GM12874 (cell line): ENCODE data around the gene PRAMEF12.

Source experiments
- TF ChIP-seq, protein P1 (sequence below): IDR thresholded peaks from 2 replicates; pipeline ENCODE4 v1.5.1; 2011; ENCODE audit warnings: low read depth, mild to moderate bottlenecking, control low read depth, low read length, moderate library complexity; ENCODE audit not compliant: insufficient read depth

Gene PRAMEF12

GRCh38 chr1:12770620-12771019 is 2.9 kb upstream of the PRAMEF12 start:
- TF ChIP-seq, protein P1, sequence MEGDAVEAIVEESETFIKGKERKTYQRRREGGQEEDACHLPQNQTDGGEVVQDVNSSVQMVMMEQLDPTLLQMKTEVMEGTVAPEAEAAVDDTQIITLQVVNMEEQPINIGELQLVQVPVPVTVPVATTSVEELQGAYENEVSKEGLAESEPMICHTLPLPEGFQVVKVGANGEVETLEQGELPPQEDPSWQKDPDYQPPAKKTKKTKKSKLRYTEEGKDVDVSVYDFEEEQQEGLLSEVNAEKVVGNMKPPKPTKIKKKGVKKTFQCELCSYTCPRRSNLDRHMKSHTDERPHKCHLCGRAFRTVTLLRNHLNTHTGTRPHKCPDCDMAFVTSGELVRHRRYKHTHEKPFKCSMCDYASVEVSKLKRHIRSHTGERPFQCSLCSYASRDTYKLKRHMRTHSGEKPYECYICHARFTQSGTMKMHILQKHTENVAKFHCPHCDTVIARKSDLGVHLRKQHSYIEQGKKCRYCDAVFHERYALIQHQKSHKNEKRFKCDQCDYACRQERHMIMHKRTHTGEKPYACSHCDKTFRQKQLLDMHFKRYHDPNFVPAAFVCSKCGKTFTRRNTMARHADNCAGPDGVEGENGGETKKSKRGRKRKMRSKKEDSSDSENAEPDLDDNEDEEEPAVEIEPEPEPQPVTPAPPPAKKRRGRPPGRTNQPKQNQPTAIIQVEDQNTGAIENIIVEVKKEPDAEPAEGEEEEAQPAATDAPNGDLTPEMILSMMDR, result no peak

DNA sequence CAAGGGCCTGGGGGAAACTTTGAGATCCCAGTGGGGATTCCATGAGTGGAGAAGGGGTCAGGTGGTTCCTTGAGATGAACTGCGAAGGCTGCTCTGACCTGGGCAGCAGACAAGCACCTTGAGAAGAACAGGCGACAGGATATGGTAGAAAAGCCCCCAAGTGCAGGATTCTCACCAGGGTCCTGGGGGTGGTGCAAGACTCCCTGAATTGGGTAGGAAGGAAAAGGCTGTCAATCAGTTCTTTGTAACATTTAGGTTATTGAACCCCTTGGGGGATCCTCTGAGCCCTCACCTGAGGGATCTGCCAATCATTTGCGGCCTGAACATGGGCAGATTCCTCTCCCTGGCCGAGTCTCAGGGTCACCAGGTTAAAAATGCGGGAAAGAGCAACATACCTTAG is 2.4 kb upstream of the PRAMEF12 start:
- TF ChIP-seq, protein P1, result no peak

DNA sequence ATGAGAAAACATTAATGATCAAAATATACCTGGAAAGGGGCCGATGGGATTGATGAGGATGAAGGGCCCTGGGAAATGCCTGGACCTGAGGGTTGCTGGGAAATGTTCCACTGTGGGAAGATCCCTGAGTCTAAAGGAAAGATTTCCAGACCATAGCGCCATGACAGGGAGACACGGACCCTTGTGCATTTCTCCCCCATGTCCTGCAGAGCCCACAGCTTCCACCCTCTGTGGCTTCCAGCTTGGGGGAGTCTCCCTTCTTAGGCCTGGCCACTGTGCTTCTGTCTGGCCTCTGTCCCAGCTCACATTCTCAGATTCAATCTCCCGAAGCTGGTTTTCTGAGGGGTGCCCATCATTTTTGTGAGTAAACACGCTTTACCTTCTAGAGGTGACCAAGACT is 1.0 kb upstream of the PRAMEF12 start:
- TF ChIP-seq, protein P1, result no peak

- TF ChIP-seq, protein P1, result no peak
These were observed 1.3 kb downstream of the PRAMEF12 start for GRCh38 chr1:12774801-12775345.

DNA sequence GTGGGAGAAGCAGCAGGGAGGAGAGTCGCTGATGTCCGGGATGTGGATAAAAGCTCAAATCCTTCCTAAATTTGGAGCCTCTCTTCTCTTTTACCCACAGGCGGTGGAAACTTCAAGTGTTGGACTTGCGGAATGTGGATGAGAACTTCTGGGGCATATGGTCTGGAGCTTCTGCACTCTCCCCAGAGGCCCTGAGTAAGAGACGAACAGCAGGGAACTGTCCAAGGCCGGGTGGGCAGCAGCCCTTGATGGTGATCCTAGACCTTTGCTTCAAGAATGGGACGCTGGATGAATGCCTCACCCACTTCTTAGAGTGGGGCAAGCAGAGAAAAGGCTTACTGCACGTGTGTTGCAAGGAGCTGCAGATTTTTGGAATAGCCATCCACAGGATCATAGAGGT is 1.9 kb downstream of the PRAMEF12 start:
- TF ChIP-seq, protein P1, result no peak

DNA sequence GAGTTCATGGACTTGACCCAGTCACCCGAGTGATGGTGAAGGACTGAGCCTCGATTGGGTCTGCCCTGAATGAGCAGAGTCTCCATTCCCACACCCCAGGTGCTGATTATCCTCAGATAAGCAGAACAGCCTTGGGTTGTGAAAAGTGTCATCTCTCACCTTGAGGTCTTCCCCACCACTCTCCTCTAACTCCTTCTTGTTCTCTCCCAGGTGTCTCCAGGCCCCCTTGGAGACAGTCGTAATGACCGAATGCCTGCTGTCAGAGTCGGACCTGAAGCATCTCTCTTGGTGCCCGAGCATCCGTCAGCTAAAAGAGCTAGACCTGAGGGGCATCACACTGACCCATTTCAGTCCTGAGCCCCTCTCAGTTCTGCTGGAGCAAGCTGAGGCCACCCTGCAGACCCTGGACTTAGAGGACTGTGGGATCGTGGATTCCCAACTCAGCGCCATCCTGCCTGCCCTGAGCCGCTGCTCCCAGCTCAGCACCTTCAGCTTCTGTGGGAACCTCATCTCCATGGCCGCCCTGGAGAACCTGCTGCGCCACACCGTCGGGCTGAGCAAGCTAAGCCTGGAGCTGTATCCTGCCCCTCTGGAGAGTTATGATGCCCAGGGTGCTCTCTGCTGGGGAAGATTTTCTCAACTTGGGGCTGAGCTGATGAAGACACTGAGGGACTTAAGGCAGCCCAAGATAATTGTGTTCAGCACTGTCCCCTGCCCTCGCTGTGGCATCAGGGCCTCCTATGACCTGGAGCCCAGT is 3.4 kb downstream of the PRAMEF12 start:
- TF ChIP-seq, protein P1, result no peak

GRCh38 chr1:12778061-12778460 is 4.5 kb downstream of the PRAMEF12 start:
- TF ChIP-seq, protein P1, result no peak
